ENCODE results near the gene CCNG1.

DNA sequence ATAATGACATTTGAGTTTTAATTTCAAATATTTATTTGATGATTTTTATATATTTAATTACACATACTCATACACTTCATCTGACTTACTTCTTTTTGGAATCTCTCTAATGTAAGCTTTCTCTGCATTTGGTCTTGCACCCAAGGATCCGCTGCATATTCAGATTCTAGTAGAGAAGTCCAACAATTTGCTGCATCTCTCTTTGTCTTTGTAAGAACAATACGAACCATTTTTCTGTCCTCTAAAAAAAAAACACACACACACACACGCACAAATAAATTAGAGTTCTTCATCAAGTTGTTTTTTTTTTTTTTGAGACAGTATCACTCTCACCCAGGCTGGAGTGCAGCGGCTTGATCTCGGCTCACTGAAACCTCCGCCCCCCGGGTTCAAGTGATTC, 19.4 kb downstream of the CCNG1 start:
- TF ChIP-seq HDAC2 (IDR thresholded peaks at IDR 0.05): no peak
- no peak for TF ChIP-seq RAD21 (conservative IDR thresholded peaks at IDR 0.05 in 1 of 2, IDR thresholded peaks at IDR 0.05 in 1 of 2)
- TF ChIP-seq, protein P1, sequence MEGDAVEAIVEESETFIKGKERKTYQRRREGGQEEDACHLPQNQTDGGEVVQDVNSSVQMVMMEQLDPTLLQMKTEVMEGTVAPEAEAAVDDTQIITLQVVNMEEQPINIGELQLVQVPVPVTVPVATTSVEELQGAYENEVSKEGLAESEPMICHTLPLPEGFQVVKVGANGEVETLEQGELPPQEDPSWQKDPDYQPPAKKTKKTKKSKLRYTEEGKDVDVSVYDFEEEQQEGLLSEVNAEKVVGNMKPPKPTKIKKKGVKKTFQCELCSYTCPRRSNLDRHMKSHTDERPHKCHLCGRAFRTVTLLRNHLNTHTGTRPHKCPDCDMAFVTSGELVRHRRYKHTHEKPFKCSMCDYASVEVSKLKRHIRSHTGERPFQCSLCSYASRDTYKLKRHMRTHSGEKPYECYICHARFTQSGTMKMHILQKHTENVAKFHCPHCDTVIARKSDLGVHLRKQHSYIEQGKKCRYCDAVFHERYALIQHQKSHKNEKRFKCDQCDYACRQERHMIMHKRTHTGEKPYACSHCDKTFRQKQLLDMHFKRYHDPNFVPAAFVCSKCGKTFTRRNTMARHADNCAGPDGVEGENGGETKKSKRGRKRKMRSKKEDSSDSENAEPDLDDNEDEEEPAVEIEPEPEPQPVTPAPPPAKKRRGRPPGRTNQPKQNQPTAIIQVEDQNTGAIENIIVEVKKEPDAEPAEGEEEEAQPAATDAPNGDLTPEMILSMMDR (IDR thresholded peaks at IDR 0.05): no peak
- TF ChIP-seq, protein P2, sequence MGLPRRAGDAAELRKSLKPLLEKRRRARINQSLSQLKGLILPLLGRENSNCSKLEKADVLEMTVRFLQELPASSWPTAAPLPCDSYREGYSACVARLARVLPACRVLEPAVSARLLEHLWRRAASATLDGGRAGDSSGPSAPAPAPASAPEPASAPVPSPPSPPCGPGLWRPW (IDR thresholded peaks at IDR 0.05): no peak
- TF ChIP-seq CHD2 (IDR thresholded peaks at IDR 0.05; ENCODE audit: low read length, partially characterized antibody): no peak
- no peak for TF ChIP-seq NFE2L2 (conservative IDR thresholded peaks at IDR 0.05; ENCODE audit: low read length)
